Measurements from ENCODE around the gene RAD18.

RAD18 gene

GRCh38 chr3:8843347-8843746 is 119.9 kb downstream of the RAD18 start:
- no peak overlapping the region for H2BK120ac ChIP-seq (ENCODE audit: insufficient read depth, low read length, poor library complexity)
- H3K79me1 ChIP-seq (ENCODE audit: low read length) = peaks cover 4% of the 10 kb centered on the region
- H3K36me3 ChIP-seq (ENCODE audit: control insufficient read depth in 1 of 2, insufficient read depth in 2 of 2, low read length in 2 of 2) = no peaks in the 10 kb centered on the region
- no peak overlapping the region for H4K91ac ChIP-seq (ENCODE audit: low read depth, low read length)
- H2AFZ ChIP-seq (ENCODE audit: insufficient read depth, low read length, poor library complexity) = no peak overlapping the region
- no peak overlapping the region for H4K8ac ChIP-seq (ENCODE audit: low read depth, low read length)
- no peak overlapping the region for H2AK5ac ChIP-seq (ENCODE audit: low read length)
- no peak overlapping the region for H2BK12ac ChIP-seq (ENCODE audit: low read length)
- H3K27ac ChIP-seq (ENCODE audit: low read depth, low read length) = no peak overlapping the region
- H3K4me1 ChIP-seq (ENCODE audit: control insufficient read depth in 1 of 2, insufficient read depth in 2 of 2, low read length in 2 of 2) = peaks cover 10 to 24% of the 10 kb centered on the region in 2 experiments
- no peaks in the 10 kb centered on the region for H3K9me3 ChIP-seq (ENCODE audit: insufficient read depth, low read depth, low read length)
- no peak overlapping the region for H2BK5ac ChIP-seq (ENCODE audit: low read depth, low read length, poor library complexity)
- H3K23ac ChIP-seq (ENCODE audit: low read length) = no peak overlapping the region
- no peak overlapping the region for H4K12ac ChIP-seq (ENCODE audit: low read depth, low read length)
- no peak overlapping the region for H3K9ac ChIP-seq (ENCODE audit: low read length)
- no peaks in the 10 kb centered on the region for H3K27me3 ChIP-seq (ENCODE audit: insufficient read depth, low read length)
- no peak for DNase-seq
- H3K4ac ChIP-seq (ENCODE audit: low read depth, low read length) = no peak overlapping the region
- no peak overlapping the region for H3K14ac ChIP-seq (ENCODE audit: low read length)
- WGBS (ENCODE audit: extremely low coverage, insufficient coverage, insufficient read length) = no CpG with 5 or more reads among the region's 7 CpGs
- peak overlapping the region; percentile 37 for H3K4me3 ChIP-seq (ENCODE audit: low read depth, low read length)
- H3K18ac ChIP-seq (ENCODE audit: low read length) = no peak overlapping the region
- H3K4me2 ChIP-seq (ENCODE audit: low read length) = no peak overlapping the region
- no peaks in the 10 kb centered on the region for H3K79me2 ChIP-seq (ENCODE audit: control insufficient read depth, insufficient read depth, low read length, poor library complexity)

- Histone ChIP-seq H3K18ac (ENCODE audit: low read length) (no peak overlapping the region), H3K4me3 (ENCODE audit: low read depth, low read length) (no peak overlapping the region), H2BK12ac (ENCODE audit: low read length) (no peak overlapping the region), H2BK120ac (ENCODE audit: insufficient read depth, low read length, poor library complexity) (no peak overlapping the region), H2AK5ac (ENCODE audit: low read length) (no peak overlapping the region), H4K91ac (ENCODE audit: low read depth, low read length) (no peak overlapping the region), H3K9me3 (ENCODE audit: insufficient read depth, low read depth, low read length) (no peaks in the 10 kb centered on the region), H3K14ac (ENCODE audit: low read length) (no peak overlapping the region), H3K4me2 (ENCODE audit: low read length) (no peak overlapping the region), H3K36me3 (ENCODE audit: control insufficient read depth in 1 of 2, insufficient read depth in 2 of 2, low read length in 2 of 2) (no peaks in the 10 kb centered on the region), H4K8ac (ENCODE audit: low read depth, low read length) (no peak overlapping the region), H3K79me1 (ENCODE audit: low read length) (peaks cover 4% of the 10 kb centered on the region), H3K79me2 (ENCODE audit: control insufficient read depth, insufficient read depth, low read length, poor library complexity) (no peaks in the 10 kb centered on the region), H4K12ac (ENCODE audit: low read depth, low read length) (no peak overlapping the region), H2BK5ac (ENCODE audit: low read depth, low read length, poor library complexity) (no peak overlapping the region), H3K27ac (ENCODE audit: low read depth, low read length) (no peak overlapping the region), H3K9ac (ENCODE audit: low read length) (no peak overlapping the region), H2AFZ (ENCODE audit: insufficient read depth, low read length, poor library complexity) (no peak overlapping the region), H3K23ac (ENCODE audit: low read length) (no peak overlapping the region), H3K4me1 (ENCODE audit: control insufficient read depth in 1 of 2, insufficient read depth in 2 of 2, low read length in 2 of 2) (peaks cover 7 to 21% of the 10 kb centered on the region in 2 experiments), H3K27me3 (ENCODE audit: insufficient read depth, low read length) (no peaks in the 10 kb centered on the region), H3K4ac (ENCODE audit: low read depth, low read length) (no peak overlapping the region)
- DNase-seq = no peak
- WGBS (ENCODE audit: extremely low coverage, insufficient coverage, insufficient read length) = no CpG with 5 or more reads among the region's 2 CpGs
Measured at GRCh38 chr3:8842293-8842692, 121.0 kb downstream of the RAD18 start.

- Histone ChIP-seq H3K27ac (ENCODE audit: low read depth, low read length) (no peak overlapping the region), H4K12ac (ENCODE audit: low read depth, low read length) (no peak overlapping the region), H3K79me1 (ENCODE audit: low read length) (peaks cover 4% of the 10 kb centered on the region), H3K4me3 (ENCODE audit: low read depth, low read length) (no peak overlapping the region), H3K4me1 (ENCODE audit: control insufficient read depth in 1 of 2, insufficient read depth in 2 of 2, low read length in 2 of 2) (peaks cover 7 to 21% of the 10 kb centered on the region in 2 experiments), H2BK12ac (ENCODE audit: low read length) (no peak overlapping the region), H3K4ac (ENCODE audit: low read depth, low read length) (no peak overlapping the region), H3K27me3 (ENCODE audit: insufficient read depth, low read length) (no peaks in the 10 kb centered on the region), H3K23ac (ENCODE audit: low read length) (no peak overlapping the region), H3K4me2 (ENCODE audit: low read length) (no peak overlapping the region), H2AFZ (ENCODE audit: insufficient read depth, low read length, poor library complexity) (no peak overlapping the region), H3K14ac (ENCODE audit: low read length) (no peak overlapping the region), H2BK5ac (ENCODE audit: low read depth, low read length, poor library complexity) (no peak overlapping the region), H4K91ac (ENCODE audit: low read depth, low read length) (no peak overlapping the region), H2BK120ac (ENCODE audit: insufficient read depth, low read length, poor library complexity) (no peak overlapping the region), H3K9ac (ENCODE audit: low read length) (no peak overlapping the region), H3K79me2 (ENCODE audit: control insufficient read depth, insufficient read depth, low read length, poor library complexity) (no peaks in the 10 kb centered on the region), H3K18ac (ENCODE audit: low read length) (no peak overlapping the region), H3K9me3 (ENCODE audit: insufficient read depth, low read depth, low read length) (no peaks in the 10 kb centered on the region), H3K36me3 (ENCODE audit: control insufficient read depth in 1 of 2, insufficient read depth in 2 of 2, low read length in 2 of 2) (no peaks in the 10 kb centered on the region), H2AK5ac (ENCODE audit: low read length) (no peak overlapping the region), H4K8ac (ENCODE audit: low read depth, low read length) (no peak overlapping the region)
- WGBS (ENCODE audit: extremely low coverage, insufficient coverage, insufficient read length) = no CpG with 5 or more reads among the region's 3 CpGs
- no peak for DNase-seq
Measured at GRCh38 chr3:8841472-8841871, 121.8 kb downstream of the RAD18 start.

- Histone ChIP-seq H2AFZ (ENCODE audit: insufficient read depth, low read length, poor library complexity) (no peak overlapping the region), H3K4me2 (ENCODE audit: low read length) (no peak overlapping the region), H3K9me3 (ENCODE audit: insufficient read depth, low read depth, low read length) (no peaks in the 10 kb centered on the region), H3K27ac (ENCODE audit: low read depth, low read length) (no peak overlapping the region), H3K4me3 (ENCODE audit: low read depth, low read length) (no peak overlapping the region), H3K23ac (ENCODE audit: low read length) (no peak overlapping the region), H3K4me1 (ENCODE audit: control insufficient read depth in 1 of 2, insufficient read depth in 2 of 2, low read length in 2 of 2) (peaks cover 6 to 20% of the 10 kb centered on the region in 2 experiments), H3K36me3 (ENCODE audit: control insufficient read depth in 1 of 2, insufficient read depth in 2 of 2, low read length in 2 of 2) (no peaks in the 10 kb centered on the region), H3K79me2 (ENCODE audit: control insufficient read depth, insufficient read depth, low read length, poor library complexity) (no peaks in the 10 kb centered on the region), H2AK5ac (ENCODE audit: low read length) (no peak overlapping the region), H3K14ac (ENCODE audit: low read length) (no peak overlapping the region), H4K91ac (ENCODE audit: low read depth, low read length) (no peak overlapping the region), H2BK5ac (ENCODE audit: low read depth, low read length, poor library complexity) (no peak overlapping the region), H4K12ac (ENCODE audit: low read depth, low read length) (no peak overlapping the region), H3K27me3 (ENCODE audit: insufficient read depth, low read length) (no peaks in the 10 kb centered on the region), H3K4ac (ENCODE audit: low read depth, low read length) (no peak overlapping the region), H2BK120ac (ENCODE audit: insufficient read depth, low read length, poor library complexity) (no peak overlapping the region), H3K18ac (ENCODE audit: low read length) (no peak overlapping the region), H4K8ac (ENCODE audit: low read depth, low read length) (no peak overlapping the region), H3K9ac (ENCODE audit: low read length) (no peak overlapping the region), H3K79me1 (ENCODE audit: low read length) (no peaks in the 10 kb centered on the region), H2BK12ac (ENCODE audit: low read length) (no peak overlapping the region)
- peak; percentile 43 to 73 for DNase-seq
- WGBS (ENCODE audit: extremely low coverage, insufficient coverage, insufficient read length) = no CpG with 5 or more reads among the region's 5 CpGs
Measured at GRCh38 chr3:8840556-8840955, 122.7 kb downstream of the RAD18 start.
